ENCODE data around the gene DYNC2LI1.

DNA sequence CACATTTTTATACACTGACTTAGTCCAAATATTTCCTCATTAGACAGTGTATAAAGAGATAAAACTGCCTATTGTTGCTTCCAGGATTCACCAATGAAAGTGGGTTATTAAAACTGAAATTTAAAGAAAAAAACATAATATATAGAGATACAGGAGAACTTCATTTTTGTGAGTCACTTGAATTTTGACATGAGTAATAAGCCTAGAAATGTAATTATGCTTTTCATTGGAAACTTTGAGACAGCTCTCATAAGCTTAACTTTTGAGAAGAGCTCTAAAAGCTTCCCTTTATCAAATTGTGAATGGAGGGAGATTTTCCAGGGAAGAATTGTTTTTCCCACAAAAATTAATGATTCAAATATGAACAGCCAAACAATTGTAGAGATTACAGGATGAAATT is 14.1 kb downstream of the DYNC2LI1 start:
- TF ChIP-seq CTCF (IDR thresholded peaks at IDR 0.05; ENCODE audit: borderline replicate concordance, extremely low read depth, low read length, poor library complexity, severe bottlenecking) (no peak), EZH2 (IDR thresholded peaks at IDR 0.05; ENCODE audit: borderline replicate concordance, low read depth, low read length, severe bottlenecking) (no peak)
